DMS153 treated with DMSO at 0.1 percent for 48 hours (cell line): ENCODE data around the gene CD63.

Source experiments
- DNase-seq: peaks from one replicate; lab custom pipeline; 2025; ENCODE audit not compliant: unreplicated experiment; lab: John Stamatoyannopoulos, UW

The CD63 gene

DNA sequence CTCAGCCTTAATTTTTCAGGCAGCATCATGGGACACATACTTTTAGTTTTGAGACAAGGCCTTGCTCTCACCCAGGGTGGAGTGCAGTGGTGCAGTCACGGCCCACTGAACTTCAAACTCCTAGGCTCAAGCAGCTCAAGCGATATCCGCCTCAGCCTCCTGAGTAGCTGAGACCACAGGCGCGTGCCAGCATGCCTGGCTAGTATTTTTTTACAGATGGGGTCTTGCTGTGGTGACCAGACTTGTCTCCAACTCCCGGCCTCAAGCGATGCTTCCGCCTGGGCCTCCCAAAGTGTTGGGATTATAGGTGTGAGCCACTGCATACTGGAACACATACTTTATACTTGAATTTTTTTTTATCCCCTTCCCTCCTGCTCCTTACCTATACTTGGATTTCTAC is 5.9 kb downstream of the CD63 start:
- DNase-seq = no peak

- DNase-seq = no peak
Observed at GRCh38 chr12:55721601-55722213, 7.1 kb downstream of the CD63 start.

- DNase-seq = no peak
Observed at GRCh38 chr12:55720894-55721444, 7.8 kb downstream of the CD63 start.

DNA sequence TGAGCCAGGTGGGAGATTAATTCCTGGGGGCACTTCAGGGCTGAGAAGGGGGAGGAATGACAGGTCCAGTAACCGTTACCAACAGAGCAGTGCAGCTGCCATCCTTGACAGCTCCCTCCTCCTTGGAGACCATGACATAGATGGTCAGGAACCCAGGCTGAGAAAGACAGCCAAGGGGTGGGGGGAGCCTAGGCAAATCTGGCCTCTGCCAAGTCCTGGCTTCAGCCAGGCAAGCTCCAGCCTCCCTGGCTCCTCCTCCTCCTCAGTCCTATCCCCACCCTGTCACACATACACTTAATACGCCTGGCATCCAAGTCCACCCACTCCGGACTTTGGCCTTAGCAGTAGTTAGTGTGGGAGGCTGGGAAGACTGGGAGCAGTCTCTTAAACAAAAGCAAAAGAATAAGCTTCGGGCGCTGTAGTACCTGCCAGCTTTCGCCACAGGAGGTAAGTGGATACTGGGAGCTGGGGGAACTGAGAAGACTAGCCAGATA is 8.7 kb downstream of the CD63 start, which contains the start of gene RDH5:
TSS of gene RDH5 (plus strand) at position 323 of the 494 bp plus-strand sequence. CDS start 792 bp downstream, outside the sequence.
- DNase-seq = no peak

- no peak for DNase-seq
Observed at GRCh38 chr12:55719371-55719770, 9.4 kb downstream of the CD63 start.

- no peak for DNase-seq
Observed at GRCh38 chr12:55718624-55719275, 10.1 kb downstream of the CD63 start.

DNA sequence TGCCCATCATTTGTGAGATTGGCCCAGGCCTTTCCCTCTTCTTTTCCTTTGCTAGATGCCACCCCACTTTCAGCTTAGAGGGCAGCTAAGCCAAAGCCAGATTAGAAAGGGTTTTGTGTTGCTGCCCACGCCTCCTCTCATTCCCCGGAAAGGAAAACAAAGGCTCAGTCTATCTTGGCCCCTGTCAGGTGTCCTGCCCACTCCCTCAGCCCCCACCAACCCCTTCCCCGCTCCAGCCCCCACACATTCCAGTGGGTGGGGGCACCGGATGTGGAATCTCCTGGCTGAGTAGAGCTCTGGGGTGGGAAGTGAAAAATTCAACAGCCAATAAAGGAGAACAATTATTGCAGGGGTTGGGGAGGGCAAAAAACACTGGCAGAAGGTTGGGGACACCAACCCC is 10.8 kb downstream of the CD63 start:
- DNase-seq = no peak

DNA sequence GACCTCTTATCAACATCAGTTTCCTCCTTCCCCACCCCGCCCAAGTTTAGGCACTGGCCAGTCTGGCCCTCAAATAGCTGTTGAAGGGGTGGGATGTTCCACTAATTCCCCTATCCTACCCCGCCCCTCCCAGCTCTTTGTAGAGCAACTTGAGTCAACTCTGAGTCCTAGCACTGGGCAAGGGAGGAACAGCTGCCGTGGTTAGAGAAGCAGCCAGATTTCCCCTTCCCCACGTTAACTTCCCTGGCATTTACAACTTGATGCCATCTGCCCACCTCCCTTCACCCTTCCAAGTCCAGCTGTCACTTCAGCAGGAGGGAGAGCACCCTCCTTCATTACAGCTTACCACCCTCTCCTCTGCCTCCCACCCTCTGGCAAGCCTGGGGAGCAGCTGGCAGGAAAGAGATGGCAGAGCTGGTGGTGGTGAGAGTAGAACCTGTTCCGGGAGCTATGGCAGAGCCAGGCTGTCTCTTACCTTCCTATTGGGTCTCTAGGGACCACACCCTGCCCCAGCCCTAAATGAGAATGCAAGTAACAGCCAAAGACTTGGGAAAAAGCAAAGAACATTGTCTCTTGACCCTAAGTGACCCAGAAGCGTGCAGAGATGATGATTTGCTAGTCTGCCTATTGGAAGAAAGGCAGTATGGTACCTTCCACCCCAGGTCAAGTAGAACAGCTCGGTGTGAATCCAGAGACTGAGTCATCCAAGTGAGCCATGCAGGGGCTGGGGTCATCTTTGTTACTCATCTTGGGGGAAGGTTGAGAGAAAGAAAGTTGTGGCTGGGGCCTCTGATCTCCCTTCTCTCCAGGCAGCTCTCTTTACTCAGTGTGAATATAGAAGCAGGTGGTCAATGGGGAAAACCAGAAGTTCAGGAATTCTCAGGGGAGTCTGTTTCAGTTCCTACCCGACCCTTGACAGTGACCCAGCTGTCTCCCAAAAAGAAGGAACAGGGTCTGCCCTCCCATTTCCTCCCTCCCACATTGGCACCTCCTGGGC is 11.5 kb downstream of the CD63 start:
- DNase-seq = no peak

- DNase-seq = no peak
Observed at GRCh38 chr12:55716582-55716957, 12.2 kb downstream of the CD63 start.

DNA sequence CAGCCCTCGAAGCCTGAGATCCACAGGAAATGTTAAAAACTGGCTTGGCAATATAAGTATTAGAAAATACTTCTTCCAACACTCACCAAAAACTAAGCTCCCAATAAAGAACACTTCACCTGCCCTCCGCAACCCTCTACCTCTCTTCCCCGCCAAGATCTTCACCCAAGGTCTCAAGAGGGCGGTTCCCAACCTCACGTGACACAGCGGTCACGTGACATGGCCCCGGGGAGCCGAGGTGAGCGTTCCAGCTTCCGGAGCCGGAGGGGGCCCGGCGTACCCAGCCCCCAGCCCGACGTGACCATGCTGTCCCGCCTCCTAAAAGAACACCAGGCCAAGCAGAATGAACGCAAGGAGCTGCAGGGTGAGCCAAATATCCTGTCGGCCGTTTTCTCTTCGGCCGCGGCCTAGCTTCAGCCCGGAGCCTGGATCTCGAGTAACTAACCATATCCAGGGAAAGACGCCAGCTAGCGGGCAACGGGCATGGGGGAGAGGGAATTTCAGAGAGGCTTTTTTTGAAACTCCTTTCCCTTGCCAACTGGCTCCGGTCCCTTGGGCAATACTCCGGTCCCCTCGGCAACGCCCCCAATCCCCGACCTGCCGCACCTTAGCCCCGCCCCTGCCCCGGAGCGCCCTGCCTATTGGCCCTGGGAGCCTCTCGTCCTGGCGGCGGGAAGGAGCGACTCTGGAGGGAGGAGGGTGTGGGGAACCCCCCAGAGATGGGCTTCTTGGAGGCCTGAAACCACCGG is 12.8 kb downstream of the CD63 start, which contains the start of gene BLOC1S1:
TSS of gene BLOC1S1 (plus strand) at position 214 of the 749 bp plus-strand sequence. CDS start at position 220, 6 bp downstream.
- peak; percentile 87 for DNase-seq

DNA sequence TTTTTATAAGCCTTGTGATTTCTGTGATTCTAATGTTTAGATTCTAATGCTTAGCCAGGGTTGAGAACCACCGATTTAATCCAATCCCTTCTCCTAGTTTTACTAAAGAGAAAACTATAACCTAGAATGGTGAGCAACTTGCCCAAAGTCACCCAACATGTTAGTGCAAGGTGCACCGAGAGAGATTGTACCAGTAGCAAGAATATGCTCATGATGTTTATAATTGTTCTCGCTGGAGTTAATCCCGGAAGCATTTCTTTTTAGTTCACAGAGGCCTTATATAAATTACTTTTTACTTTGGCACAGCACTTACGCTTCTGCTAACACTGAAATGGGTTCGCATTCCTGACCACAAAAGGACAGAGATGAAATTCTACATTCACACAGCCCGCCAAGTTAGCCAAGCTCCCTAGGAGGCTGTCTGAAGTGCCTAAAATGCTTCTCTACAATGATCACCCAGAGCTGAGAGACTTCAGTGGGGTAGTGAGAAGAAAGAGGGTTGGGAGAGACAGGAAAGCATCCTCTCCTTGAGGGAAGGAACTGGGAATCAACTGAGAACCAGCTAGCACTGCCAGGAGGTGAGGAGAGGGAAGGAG is 13.5 kb downstream of the CD63 start:
- no peak for DNase-seq

DNA sequence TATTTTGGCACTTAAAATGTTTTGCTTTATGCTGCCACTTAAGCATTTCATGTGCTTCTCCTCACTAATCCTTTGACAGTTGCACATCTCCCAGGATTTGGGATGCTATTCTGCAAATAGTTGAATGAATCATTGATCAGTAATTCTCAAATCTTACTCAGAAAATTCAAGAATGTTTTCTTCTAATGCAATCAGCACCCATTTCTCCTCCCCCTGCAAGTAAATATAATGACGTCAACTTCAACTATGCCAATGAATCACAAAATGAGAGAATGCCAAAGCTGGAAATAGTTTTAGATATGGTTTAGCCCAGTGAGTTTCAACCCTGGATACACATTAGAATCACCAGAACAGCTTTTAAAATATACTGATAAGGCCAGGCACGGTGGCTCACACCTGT is 15.1 kb downstream of the CD63 start:
- no peak for DNase-seq

DNA sequence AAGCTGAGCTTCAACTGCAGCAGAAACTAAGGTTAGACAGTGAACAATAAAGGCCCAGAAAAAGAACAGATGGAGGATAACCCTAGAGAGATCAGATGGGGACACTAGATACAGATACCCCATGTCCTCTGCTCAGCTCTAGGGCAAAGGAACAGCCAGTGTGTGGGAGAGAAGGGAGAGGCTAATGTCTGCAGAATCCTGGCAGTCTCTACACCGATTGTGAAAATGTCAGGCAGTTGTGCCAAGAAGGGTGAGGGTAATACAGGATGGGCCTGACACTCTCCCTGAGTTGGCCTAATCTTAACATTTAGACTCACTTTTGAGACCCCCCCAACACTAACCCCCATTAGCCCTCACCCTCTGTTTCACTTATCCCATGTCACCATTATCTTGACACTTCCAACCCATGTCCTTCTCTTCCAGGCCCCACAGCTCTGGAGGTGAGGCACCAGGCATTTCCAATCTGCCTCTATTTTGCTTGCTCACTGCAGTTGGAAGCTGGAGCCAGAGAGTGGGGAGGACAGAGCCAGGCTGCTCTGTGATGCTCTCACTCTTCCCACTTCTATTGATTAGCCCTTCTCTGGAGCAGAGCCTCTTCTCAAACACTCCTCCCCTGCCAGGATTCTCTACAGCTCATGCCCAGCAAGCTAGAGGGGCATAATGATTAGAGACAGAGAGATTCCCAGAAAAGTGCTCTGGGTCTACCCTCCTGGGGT is 16.0 kb downstream of the CD63 start:
- no peak for DNase-seq

- no peak for DNase-seq
Observed at GRCh38 chr12:55711786-55712553, 16.8 kb downstream of the CD63 start.

GRCh38 chr12:55708695-55709233 is 20.0 kb downstream of the CD63 start:
- DNase-seq = no peak

DNA sequence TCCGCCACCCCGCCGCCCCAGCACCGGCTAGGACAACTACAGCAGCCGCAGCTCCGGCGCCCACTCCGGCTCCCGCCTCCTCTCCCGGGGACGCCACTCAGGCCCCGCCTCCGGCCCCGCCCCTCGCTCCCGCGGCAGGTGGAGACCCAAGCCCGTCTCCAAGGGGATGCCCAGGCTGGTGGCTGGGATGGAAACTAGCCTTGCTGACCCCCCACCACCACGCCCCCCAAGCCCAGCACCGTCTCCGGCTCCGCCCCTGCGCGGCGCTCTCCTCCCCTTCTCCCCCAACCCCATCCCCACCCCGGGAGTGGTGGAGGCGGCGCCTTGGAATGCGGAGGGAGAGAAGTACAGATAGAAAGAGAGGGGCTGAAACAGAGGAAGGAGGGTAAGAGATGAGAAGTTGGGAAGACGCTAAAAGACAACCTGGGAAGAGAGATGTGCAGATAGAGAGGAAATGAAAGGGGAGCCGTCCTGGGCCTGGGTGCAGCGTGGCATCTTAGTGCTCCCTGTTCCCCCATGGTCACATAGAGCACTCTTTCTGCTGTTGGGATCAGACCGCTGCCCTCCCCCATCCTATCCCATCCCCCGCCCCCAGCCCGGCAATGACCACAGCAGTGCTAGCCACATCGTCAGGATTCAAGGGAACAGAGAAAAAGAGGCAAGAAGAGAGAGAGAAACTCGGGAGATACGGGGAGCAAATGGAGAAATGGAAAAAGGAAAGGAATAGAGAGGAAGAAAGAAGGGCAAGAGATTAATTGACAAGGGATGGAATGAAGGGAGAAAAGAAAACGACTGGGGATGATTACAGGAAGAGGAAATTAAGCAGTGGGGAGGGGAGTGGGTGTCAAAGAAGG is 20.7 kb downstream of the CD63 start, which contains the start of gene ITGA7:
TSS of gene ITGA7 (minus strand) at position 64 of the 854 bp plus-strand sequence. CDS start 222 bp downstream, outside the sequence.
- DNase-seq = no peak

- DNase-seq = no peak
Observed at GRCh38 chr12:55707219-55707671, 21.6 kb downstream of the CD63 start.
